Activated naive CD8-positive, alpha-beta T cell treated with anti-CD3 and anti-CD28 coated beads, Interleukin-2, amount 50 U/mL, for 16 hours (primary cell): Measurements from ENCODE around the gene NUP50.

ENCODE experiments used
- DNase-seq: peaks from one replicate; pipeline ENCODE4 v3.0.0-alpha.2; 2020; ENCODE audit warnings: low read depth, low spot score

NUP50 gene

DNA sequence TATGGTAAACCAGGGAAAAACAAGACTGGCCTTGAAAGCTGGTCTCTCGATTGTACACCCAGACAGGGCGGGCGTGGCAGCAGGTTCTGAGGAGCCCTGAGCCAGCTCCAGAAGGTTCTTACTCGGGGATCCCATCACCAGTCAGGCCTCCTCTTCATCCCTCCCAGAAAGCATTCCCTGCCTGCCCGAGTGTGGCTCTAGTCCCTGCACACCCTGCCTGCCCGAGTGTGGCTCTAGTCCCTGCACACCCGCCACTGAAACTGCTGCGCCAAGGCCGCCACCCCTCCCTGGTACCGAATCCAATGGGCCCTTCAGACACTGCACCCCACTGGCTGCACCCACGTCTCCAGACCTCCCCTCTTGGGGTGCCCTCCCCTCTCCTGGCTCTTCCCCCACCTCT lies 46.9 kb downstream of the NUP50 start:
- no peak for DNase-seq

DNA sequence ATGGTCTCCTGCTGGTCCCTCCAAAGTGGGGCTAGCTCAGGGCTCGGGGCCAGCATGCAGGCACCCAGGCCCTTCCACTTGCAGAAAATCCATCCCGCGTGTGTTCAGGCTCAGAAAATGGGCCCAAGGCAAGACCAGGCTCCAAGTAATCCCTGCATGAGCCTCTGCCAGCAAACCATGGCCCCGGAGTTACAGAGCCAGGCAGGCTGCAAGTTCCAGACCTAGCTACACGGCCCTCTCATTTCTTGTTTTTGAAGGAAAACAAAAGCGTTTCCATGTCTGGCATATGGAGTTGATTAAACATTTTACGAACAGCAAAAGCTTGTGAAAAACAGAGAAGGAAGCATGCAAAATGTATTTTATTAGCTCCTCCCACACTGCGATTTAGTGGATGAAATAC lies 47.3 kb downstream of the NUP50 start:
- no peak for DNase-seq

DNA sequence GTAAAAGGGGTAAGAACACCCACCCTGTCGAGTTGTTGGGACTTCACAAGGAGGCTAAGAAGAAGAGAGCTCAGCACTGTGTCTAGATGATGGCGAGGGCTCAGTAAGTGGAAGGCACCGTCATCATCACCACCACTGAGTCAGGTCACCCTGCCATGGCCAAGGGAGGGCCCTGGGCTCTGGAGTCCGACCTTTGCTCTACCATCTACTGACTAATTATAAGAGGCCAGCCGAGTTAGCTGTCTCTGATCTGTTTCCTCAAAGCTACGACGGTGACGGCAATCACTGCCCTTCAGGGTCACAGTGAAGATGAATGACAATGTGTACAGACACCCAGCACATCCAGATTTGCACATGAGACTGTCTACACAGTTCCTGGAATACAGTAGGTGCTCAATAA lies 47.7 kb downstream of the NUP50 start:
- DNase-seq = no peak

DNA sequence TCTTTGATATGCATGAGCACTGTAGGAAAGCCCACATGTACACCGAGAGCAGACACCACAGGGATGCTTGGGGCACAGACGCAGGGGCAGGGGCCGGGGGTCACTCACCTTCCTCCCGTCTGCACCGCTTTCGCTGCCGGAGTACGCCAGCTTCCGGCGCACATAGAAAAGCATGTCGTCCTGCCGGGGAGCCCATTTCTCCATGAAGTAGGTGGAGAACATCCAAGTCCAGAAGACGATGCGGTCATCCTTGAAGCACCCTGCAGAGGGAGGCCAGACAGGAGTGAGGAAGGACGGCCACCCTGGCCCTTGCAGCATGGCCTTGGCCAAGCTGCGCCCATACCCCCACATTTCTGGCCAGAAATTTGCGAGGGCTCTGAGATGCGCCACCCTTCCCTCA lies 48.1 kb downstream of the NUP50 start:
- DNase-seq = no peak

DNA sequence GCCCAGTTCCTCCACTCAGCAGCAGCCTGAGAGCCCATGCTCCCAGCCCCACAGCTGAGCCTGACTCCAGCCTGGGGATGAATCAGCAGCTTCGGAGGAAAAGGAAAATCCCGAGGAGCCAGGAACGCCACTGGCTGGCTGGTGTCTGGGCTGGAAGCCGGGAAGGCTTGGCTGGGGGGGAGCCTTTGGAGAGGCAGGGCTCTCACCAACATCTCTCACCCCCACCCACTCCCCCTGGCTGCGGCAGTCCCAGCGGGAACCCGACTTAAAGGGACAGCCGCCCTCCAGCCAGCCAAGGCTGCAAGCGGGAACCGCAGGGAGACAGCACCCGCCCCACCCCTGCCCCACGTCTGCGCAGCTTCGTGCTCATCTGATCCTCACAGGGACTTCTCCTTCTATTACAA lies 48.6 kb downstream of the NUP50 start:
- DNase-seq = no peak

DNA sequence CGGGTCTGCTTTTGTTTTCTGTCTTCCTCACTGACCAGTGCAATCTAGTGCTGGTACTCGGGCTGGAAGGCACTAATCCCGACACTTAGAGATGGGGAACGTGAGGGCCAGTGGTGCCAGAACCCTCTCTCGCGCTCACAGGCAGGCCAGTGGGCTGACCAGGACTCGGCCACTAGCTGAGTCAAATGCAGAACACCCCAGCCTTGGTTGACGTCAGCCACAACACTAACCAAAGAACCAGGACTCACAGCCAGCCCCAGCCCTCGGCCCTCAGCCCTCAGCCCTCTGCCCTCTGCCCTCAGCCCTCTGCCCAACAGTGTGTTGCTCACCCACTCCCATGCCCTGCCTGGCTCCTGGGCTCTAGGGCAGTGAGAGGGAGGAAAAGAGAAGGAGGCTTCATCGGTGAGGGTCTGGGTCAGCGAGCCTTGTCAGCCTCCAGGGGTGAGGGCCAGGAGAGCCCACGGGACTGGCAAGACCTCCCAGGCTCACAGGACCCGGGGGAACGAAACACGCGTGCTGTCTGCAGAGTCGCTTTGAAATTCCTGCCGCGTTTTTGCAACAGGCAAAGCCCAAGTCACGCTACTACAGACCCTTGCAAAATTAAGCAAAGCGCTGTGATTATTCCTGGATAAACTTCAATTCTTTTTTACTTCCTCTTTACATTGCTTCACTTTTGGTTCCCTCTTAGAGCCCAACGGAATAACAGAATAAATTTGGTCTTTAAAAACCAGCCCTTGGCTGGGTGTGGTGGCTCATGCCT lies 49.4 kb downstream of the NUP50 start:
- DNase-seq = no peak

DNA sequence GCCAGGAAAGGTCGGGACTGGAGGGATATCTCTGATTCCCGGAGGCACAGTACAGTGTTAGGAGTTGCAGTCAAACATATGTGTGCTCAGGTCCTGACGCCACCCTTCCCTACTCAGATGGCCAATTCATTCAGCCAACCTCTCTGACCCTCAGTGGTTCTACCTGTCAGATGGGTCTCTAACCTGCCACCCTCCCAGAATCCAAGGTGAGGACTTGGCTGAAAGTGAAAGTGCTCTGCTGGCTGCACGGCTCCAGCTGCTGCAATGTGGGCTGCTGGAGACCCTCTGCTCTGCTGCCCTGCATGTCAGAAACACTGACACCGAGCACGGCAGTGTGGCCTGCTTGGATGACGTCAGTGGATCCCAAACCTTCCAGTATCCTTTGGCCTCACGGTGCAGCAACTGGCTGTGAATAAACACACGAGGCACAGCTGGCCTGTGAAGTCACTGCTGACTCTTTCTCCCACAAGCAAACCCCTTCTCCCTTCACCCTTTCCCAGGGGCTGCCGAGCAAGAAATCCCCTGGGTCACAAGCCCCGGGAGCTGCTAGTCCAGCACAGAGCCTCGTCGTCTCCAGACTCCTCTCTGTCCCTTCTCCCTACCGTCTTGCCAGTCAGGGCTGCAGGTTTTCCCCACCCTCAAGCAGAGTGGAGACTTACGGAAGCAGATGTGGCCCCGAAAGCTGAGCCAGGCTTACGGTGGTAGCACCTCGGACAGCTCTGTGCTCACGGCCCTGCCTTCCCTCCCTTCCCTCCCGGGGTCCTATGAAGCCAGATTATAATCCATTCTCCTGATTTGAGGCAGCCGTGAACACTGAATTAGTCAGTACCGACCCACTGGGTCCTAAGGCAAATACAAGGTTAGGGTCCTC lies 52.6 kb downstream of the NUP50 start:
- DNase-seq = no peak

DNA sequence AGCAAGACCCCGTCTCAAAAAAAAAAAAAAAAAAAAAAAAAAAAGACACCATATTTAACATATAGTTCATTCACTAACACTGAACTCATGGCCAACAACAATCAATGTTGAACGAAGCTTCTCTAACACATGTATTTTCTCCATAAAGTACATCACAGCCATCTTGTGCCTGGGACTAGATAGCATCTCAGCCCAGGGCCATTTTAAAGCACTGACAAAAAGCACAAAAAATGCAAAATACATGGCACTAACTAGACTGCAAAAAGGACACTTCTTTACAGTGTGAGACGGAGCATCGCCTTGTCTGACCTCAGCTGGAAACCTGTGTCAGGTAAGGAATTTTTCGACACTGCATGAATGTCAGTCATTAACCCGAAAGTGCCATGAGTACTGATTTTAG lies 53.6 kb downstream of the NUP50 start:
- no peak for DNase-seq

DNA sequence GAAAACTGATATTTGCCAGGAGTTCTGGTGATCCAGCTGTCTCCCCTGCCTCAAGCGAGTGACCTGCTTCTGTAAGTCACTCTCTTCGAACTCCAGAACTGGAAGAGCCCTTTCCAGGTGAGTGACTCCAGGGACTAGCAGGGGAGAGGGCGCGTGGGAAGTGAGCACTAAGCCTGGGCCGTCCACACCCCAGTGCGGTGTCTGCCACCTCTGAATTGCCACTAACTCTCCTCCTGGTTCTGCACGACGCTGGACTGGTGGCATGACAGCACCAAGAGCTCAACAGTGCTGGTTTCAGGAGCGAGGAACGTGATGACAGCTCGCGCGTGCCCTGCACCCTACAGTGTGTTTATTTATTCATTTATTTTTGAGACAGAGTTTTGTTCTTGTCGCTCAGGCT lies 54.1 kb downstream of the NUP50 start:
- no peak for DNase-seq

DNA sequence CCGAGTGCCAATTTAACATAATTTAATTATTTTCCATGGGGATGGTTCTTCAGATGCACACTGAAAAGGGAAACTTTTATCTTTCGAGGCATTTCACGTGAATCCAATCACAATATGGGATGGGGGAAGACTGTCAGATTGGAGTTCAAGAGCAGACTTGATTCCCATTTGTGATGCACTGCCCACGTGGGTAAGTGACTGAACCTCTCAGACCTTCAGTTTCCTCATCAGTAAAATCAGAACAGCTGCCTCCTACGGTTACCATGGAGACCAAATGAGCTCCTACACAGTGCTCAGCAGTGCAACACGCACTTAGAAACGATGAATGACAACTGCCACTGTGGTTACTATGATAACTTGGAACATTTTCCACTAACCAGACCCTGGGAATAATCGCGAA lies 55.3 kb downstream of the NUP50 start:
- no peak for DNase-seq

DNA sequence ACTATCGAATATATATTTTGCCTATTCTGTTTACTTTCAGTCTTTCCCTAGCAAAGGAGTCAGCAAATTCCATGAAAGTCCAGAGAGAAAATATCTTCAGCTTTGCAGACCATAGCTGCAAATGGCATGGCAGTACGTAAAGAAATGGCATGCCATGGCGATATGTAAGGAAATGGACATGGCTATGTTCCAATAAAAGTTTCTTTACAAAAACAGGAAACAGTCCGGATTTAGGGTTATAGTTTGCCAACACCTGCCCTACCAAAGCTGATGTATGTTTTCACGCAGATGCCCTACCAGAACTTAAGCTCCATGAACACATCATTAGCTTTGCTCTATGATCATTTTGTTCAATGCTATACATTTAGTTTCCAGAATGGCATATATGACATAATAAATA lies 57.5 kb downstream of the NUP50 start:
- DNase-seq = no peak

DNA sequence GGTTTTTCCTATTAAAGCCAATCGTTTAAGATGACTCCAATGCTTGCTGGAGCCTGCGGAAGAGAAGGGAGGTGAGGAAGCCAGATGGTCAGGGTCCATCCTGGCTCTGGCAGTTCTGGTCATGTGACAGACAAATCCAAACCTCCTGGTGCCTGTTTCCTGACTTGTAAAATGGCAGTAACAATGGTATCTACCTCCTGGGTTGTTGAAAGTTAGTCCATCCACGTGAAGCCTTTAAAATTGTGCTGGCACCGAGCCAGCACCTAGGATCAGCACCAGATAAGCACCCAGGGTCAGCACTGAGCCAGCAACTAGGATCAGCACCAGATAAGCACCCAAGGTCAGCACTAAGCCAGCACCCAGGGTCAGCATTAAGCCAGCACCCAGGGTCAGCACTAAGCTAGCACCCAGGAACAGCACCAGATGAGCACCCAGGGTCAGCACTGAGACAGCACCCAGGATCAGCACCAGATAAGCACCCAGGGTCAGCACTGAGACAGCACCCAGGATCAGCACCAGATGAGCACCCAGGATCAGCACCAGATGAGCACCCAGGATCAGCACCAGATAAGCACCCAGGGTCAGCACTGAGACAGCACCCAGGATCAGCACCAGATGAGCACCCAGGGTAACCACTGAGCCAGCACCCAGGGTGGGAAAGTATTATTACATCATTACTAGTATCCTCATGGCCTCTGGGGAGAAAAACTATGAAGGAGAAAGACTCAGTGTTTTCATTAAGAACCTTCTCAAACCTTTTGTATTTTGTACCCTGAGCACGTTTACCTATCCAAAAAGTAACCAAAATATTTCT lies 59.8 kb downstream of the NUP50 start:
- DNase-seq = no peak

DNA sequence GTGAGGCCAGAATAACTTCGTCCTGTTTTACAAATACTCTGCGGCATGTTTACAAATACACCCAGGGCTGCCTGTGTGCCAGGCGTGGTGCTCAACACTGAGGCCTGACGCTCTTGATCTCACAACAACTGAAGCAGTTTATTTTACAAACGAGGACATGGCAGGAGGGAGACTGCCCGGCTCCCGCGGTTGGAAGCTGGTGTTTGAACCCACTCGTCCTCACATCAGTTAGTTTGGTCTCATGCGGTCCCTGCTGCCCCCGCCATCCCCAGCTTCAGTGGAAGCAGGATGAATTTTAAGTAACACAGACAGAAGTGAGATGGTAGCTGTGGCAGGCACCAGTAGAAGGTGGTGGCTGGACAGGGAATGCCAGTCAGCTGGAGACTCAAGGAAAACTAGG lies 60.6 kb downstream of the NUP50 start:
- no peak for DNase-seq

DNA sequence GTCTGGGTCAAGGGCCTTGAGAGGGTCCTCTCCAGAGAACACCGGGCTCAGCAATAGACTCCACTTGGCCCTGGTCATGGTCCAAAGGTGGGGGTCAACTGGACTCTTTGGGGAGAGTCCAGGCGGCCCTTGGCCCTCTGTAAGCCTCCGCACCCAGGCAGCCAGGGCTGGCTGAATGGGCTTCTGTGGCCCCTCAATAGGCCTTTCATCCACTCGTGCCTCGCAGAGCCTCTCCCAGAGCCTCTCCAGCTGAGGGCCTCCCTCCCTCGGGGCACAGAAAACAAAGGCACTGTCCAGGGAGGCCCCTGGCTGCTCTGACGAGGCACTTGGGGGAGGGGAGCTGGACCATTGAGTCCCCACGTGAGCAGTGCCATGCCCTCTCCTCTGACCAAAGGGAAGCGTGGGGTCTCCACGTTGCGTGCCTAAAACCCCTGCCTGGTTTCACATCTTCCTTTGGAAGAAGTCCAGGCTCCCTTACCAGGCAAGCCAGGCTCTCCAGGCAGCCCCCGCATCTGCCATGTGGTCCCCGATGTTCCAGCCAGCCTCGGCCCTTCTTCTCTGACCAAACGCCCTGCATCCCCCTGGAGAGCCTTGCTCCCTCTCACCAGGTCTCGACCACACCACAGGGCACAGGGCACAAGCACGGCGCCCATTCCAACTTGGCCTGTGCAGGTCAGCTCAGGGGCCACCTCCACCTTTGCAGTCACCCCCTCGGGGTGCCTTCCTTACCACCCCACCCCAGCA lies 61.4 kb downstream of the NUP50 start:
- DNase-seq = no peak

DNA sequence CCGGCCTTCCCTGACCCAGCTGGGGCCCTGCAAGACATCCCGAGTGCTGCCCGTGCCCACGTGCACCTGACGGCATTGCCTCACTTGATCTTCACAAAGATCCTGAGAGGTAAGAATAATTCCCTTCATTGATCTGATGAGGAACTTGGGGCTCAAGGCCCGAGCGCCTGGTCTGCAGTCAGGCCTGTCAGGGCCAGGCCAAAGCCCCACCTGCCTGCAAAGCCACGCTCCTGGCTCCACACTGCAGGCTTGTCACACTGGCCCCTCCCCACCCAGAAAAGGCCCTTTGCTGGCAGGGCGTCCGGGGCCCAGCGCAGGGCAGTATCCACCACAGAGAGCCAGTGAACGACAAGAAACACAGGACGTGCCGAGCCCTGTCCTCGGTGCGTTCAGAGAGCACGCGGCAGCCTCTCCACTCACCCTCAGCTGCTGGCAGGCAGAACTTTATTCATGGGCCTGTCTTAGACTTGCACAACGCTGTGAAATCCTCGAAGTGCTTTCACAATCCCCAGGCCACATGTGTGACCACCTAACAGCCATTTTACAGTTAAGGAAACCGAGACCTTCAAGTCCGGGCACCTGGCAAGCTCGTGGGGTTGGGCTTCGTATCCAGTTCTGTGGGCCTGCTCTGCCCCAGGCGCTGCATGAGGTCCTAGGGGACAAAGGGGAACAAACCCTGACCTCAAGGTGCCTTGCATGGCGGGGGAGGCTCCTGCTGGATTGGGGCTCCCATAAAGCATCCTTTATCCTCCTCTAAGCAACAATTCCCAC lies 62.2 kb downstream of the NUP50 start:
- no peak for DNase-seq

DNA sequence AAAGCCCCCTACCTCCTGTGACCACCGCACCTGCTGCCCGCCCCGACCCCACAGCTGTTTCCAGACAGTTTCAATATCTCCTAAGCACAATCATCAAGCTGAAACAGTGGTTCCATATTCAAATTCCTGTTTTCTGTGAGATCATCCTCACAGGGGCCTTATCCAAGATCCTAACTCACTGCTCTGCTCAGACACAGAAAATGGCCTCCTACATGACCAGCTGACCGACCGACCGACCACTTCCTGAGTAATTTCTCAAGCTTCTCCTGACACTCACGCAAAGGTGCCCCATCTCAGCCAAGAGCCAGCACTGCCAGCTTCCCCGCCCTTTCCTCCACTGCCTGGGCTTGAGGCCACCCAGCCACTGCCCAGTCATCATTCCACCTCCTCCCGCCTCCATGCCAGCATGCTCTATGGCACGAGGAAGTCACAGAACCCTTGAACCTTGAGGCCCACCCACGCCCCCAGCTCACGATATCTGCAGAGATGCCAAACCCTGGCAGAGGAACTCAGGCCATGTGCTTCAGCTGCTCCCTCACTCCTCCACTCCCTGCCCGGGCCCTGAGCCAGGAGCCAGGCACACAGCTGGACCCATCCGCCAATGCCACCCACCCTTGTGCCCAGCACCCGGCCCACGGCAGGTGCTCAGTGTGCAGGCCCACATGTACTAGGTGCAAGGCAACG lies 62.9 kb downstream of the NUP50 start:
- no peak for DNase-seq

DNA sequence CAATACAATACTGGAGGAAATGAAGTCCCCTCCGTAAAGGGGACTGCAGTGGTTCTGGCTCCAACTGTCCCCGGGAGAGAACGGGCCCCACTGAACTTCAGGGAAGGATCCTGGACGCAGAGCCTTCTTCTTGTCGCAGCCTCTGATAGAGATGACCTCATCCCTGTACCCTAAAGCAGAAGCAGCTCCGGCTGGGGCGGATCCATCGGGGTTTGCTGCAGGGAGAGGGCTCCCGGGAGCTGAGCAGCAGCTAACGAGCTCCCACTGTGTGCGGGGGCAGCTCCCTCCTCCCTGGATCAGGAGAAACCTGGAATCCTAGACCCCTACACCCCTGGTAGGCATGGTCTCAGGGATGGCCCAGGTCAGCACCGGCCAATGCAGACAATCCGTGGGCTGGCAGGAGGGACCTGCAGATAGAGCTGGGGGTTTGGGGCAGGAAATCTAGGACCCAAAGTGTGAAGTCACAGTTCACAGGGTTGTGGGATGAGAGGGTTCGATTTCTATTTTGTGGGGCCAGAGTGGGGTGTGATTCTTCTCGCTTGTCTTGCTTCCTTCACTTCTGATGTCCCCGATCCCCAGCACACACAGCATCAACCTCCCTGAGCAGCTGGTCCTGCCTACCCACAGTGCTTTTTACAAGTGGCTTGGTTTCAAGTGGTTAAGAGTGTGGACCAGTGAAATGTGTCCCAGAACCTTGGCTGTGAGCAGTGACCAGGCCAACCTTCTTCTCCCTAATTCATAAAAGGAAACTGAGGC lies 64.1 kb downstream of the NUP50 start:
- no peak for DNase-seq

DNA sequence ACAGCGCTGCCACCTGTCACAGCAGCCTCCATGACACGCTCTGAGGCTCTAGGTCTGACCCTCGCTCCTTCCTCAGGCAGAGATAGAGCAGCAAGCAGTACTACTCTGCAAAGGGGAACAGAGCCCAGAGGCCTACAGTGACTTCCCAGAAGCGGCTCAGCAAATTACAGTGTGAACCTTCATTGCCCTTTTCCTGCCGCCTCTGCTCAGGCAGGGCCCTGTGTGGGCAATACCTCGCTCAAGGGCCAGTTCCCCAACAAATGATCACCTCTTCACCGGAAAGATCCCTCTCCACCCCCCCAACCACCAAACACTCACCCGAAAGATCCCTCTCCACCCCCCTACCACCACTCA lies 64.7 kb downstream of the NUP50 start:
- DNase-seq = no peak

DNA sequence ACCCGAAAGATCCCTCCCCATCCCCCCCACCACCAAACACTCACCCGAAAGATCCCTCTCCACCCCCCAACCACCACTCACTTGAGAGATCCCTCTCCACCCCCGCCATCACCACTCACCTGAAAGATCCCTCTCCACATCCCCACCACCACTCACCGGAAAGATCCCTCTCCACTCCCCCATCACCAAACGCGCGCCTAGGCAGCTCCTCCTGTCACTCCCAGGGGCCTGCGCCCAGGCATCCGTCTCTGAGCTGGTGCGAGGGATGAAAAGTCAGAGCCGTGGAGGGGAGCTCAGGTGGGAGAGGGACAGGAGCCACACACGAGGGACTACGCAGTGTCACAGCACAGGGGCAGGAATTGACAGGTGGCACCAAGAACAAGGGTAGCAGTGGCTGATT lies 65.5 kb downstream of the NUP50 start:
- no peak for DNase-seq
